ENCODE results near the gene MPV17L.

- TF ChIP-seq POLR2A (IDR thresholded peaks at IDR 0.05; ENCODE audit: low read depth, low read length), result no peak
- no peak for TF ChIP-seq TAF1 (IDR thresholded peaks at IDR 0.05; ENCODE audit: borderline replicate concordance, low read depth, low read length)
- no peak for TF ChIP-seq POLR2AphosphoS5 (IDR thresholded peaks at IDR 0.05; ENCODE audit: low read depth, low read length)
Measured at GRCh38 chr16:15446901-15447300, 51.3 kb downstream of the MPV17L start.
